ENCODE data around the gene EDEM1. TPM values are rescaled to one million over a fixed set of nuclear protein-coding genes. Genes with fewer than 3 reads are reported as not detected.

Gene EDEM1
- polyA plus RNA-seq, 1 of the 3 experiments (the other 2 are of a cell fraction) = 25.2 TPM

DNA sequence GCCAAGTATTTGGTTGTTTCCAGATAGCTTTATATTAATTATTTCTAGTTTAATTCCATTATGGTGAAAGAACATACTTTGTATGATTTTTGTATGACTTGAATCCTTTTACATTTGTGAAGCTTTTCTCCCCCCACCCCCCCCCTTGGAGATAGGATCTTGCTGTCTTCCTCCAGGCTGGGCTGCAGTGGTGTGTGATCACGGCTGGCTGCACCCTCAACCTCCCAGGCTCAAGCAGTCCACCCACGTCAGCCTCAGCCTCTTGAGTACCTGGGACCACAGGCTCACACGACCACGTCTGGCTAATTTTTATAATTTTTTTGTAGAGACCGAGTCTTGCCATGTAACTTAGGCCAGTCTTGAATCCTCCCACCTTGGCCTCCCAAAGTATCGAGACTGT lies 35.9 kb upstream of the EDEM1 start:
- 95% methylated on average over 6 of the region's 6 CpGs for WGBS (ENCODE audit: low lambda C conversion rate)
- ChIA-PET CTCF (interaction anchor here (0.8 kb wide), 1 partner anchor 21 kb away, joined by 4 read pairs; no protein-coding TSS in a partner anchor), POLR2A (no interaction called here)

DNA sequence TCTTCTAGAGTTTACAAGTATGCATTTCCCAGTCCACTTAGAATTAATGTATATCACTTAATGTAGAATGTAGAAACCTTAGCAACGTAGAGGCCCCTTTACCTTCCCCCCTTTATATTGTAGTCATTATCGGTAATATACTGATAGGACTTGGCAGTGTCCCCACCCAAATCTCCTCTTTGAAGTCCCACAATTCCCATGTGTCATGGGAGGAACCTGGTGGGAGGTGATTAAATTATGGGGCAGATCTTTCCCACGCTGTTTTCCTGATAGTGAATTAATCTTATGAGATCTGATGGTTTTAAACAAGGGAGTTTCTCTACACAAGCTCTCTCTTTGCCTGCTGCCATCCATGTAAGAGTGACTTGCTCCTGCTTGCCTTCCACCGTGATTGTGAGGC lies 34.4 kb upstream of the EDEM1 start:
- no peak overlapping the region for H2AFZ ChIP-seq (ENCODE audit: low read depth)
- no peak overlapping the region for H3K4me3 ChIP-seq (ENCODE audit: low read depth in 2 of 2, low read length in 1 of 2)
- ChIA-PET POLR2A (no interaction called here), CTCF (no interaction called here)
- H3K9me2 ChIP-seq = no peaks in the 10 kb centered on the region
- TF ChIP-seq, protein P1, sequence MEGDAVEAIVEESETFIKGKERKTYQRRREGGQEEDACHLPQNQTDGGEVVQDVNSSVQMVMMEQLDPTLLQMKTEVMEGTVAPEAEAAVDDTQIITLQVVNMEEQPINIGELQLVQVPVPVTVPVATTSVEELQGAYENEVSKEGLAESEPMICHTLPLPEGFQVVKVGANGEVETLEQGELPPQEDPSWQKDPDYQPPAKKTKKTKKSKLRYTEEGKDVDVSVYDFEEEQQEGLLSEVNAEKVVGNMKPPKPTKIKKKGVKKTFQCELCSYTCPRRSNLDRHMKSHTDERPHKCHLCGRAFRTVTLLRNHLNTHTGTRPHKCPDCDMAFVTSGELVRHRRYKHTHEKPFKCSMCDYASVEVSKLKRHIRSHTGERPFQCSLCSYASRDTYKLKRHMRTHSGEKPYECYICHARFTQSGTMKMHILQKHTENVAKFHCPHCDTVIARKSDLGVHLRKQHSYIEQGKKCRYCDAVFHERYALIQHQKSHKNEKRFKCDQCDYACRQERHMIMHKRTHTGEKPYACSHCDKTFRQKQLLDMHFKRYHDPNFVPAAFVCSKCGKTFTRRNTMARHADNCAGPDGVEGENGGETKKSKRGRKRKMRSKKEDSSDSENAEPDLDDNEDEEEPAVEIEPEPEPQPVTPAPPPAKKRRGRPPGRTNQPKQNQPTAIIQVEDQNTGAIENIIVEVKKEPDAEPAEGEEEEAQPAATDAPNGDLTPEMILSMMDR (IDR thresholded peaks at IDR 0.05) = no peak
- TF ChIP-seq NFIC (IDR thresholded peaks at IDR 0.05; ENCODE audit: borderline replicate concordance) (no peak), MEF2A (IDR thresholded peaks at IDR 0.05; ENCODE audit: borderline replicate concordance, low read depth) (no peak), TAF1 (IDR thresholded peaks at IDR 0.05; ENCODE audit: borderline replicate concordance, low read depth, low read length) (no peak), RXRA (IDR thresholded peaks at IDR 0.05; ENCODE audit: borderline replicate concordance, low read depth) (no peak), TCF12 (IDR thresholded peaks at IDR 0.05) (no peak), JUND (IDR thresholded peaks at IDR 0.05) (no peak), RCOR1 (IDR thresholded peaks at IDR 0.05; ENCODE audit: low read length) (no peak), MXI1 (IDR thresholded peaks at IDR 0.05; ENCODE audit: low read depth, low read length) (no peak)
- TF ChIP-seq, protein P2, sequence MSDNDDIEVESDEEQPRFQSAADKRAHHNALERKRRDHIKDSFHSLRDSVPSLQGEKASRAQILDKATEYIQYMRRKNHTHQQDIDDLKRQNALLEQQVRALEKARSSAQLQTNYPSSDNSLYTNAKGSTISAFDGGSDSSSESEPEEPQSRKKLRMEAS (IDR thresholded peaks at IDR 0.05; ENCODE audit: low read depth) = no peak
- TF ChIP-seq, protein P3, sequence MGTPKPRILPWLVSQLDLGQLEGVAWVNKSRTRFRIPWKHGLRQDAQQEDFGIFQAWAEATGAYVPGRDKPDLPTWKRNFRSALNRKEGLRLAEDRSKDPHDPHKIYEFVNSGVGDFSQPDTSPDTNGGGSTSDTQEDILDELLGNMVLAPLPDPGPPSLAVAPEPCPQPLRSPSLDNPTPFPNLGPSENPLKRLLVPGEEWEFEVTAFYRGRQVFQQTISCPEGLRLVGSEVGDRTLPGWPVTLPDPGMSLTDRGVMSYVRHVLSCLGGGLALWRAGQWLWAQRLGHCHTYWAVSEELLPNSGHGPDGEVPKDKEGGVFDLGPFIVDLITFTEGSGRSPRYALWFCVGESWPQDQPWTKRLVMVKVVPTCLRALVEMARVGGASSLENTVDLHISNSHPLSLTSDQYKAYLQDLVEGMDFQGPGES (IDR thresholded peaks at IDR 0.05; ENCODE audit: low read depth, low read length) = no peak
- TF ChIP-seq, protein P4, sequence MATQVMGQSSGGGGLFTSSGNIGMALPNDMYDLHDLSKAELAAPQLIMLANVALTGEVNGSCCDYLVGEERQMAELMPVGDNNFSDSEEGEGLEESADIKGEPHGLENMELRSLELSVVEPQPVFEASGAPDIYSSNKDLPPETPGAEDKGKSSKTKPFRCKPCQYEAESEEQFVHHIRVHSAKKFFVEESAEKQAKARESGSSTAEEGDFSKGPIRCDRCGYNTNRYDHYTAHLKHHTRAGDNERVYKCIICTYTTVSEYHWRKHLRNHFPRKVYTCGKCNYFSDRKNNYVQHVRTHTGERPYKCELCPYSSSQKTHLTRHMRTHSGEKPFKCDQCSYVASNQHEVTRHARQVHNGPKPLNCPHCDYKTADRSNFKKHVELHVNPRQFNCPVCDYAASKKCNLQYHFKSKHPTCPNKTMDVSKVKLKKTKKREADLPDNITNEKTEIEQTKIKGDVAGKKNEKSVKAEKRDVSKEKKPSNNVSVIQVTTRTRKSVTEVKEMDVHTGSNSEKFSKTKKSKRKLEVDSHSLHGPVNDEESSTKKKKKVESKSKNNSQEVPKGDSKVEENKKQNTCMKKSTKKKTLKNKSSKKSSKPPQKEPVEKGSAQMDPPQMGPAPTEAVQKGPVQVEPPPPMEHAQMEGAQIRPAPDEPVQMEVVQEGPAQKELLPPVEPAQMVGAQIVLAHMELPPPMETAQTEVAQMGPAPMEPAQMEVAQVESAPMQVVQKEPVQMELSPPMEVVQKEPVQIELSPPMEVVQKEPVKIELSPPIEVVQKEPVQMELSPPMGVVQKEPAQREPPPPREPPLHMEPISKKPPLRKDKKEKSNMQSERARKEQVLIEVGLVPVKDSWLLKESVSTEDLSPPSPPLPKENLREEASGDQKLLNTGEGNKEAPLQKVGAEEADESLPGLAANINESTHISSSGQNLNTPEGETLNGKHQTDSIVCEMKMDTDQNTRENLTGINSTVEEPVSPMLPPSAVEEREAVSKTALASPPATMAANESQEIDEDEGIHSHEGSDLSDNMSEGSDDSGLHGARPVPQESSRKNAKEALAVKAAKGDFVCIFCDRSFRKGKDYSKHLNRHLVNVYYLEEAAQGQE (IDR thresholded peaks at IDR 0.05; ENCODE audit: low read depth, low read length) = no peak
- TF ChIP-seq, protein P5, sequence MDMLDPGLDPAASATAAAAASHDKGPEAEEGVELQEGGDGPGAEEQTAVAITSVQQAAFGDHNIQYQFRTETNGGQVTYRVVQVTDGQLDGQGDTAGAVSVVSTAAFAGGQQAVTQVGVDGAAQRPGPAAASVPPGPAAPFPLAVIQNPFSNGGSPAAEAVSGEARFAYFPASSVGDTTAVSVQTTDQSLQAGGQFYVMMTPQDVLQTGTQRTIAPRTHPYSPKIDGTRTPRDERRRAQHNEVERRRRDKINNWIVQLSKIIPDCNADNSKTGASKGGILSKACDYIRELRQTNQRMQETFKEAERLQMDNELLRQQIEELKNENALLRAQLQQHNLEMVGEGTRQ (IDR thresholded peaks at IDR 0.05; ENCODE audit: borderline replicate concordance, low read depth, low read length) = no peak
- TF ChIP-seq, protein P6, sequence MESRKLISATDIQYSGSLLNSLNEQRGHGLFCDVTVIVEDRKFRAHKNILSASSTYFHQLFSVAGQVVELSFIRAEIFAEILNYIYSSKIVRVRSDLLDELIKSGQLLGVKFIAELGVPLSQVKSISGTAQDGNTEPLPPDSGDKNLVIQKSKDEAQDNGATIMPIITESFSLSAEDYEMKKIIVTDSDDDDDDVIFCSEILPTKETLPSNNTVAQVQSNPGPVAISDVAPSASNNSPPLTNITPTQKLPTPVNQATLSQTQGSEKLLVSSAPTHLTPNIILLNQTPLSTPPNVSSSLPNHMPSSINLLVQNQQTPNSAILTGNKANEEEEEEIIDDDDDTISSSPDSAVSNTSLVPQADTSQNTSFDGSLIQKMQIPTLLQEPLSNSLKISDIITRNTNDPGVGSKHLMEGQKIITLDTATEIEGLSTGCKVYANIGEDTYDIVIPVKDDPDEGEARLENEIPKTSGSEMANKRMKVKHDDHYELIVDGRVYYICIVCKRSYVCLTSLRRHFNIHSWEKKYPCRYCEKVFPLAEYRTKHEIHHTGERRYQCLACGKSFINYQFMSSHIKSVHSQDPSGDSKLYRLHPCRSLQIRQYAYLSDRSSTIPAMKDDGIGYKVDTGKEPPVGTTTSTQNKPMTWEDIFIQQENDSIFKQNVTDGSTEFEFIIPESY (IDR thresholded peaks at IDR 0.05; ENCODE audit: borderline replicate concordance, low read depth) = no peak
- WGBS (ENCODE audit: low lambda C conversion rate) = 94% methylated on average over 4 of the region's 4 CpGs
- H3K9me3 ChIP-seq = no peaks in the 10 kb centered on the region
- H3K36me3 ChIP-seq (replicated peaks in 1 of 2; ENCODE audit: control insufficient read depth in 1 of 2, insufficient read depth in 2 of 2, low read length in 1 of 2) = peaks cover 0 to 4% of the 10 kb centered on the region in 2 experiments
- no peaks in the 10 kb centered on the region for H3K27me3 ChIP-seq (ENCODE audit: insufficient read depth)
- no peak overlapping the region for H3K9ac ChIP-seq
- DNase-seq = no peak
- H3K79me2 ChIP-seq (ENCODE audit: insufficient read depth) = peaks cover 100% of the 10 kb centered on the region
- no peaks in the 10 kb centered on the region for H3F3A ChIP-seq (replicated peaks; ENCODE audit: insufficient read depth)
- H3K27ac ChIP-seq (ENCODE audit: low read depth in 2 of 2, low read length in 1 of 2) = no peak overlapping the region
- H3K4me1 ChIP-seq (ENCODE audit: control insufficient read depth in 1 of 2, insufficient read depth in 2 of 2, low read depth in 1 of 2, low read length in 1 of 2) = no peaks in the 10 kb centered on the region
- H4K20me1 ChIP-seq (ENCODE audit: insufficient read depth) = peaks cover 66% of the 10 kb centered on the region
- H3K4me2 ChIP-seq = no peak overlapping the region

More for the DNA sequence above, 35.9 kb upstream of the EDEM1 start:
- Histone ChIP-seq H3K36me3 (replicated peaks in 1 of 2; ENCODE audit: control insufficient read depth in 1 of 2, insufficient read depth in 2 of 2, low read length in 1 of 2) (peaks cover 0 to 4% of the 10 kb centered on the region in 2 experiments), H3K9me2 (no peaks in the 10 kb centered on the region), H3K4me3 (ENCODE audit: low read depth in 2 of 2, low read length in 1 of 2) (no peak overlapping the region), H3K27ac (ENCODE audit: low read depth in 2 of 2, low read length in 1 of 2) (no peak overlapping the region), H3F3A (replicated peaks; ENCODE audit: insufficient read depth) (no peaks in the 10 kb centered on the region), H3K27me3 (ENCODE audit: insufficient read depth) (no peaks in the 10 kb centered on the region), H3K9me3 (no peaks in the 10 kb centered on the region), H2AFZ (ENCODE audit: low read depth) (no peak overlapping the region), H3K9ac (no peak overlapping the region), H3K79me2 (ENCODE audit: insufficient read depth) (peaks cover 100% of the 10 kb centered on the region), H3K4me1 (ENCODE audit: control insufficient read depth in 1 of 2, insufficient read depth in 2 of 2, low read depth in 1 of 2, low read length in 1 of 2) (no peaks in the 10 kb centered on the region), H3K4me2 (no peak overlapping the region), H4K20me1 (ENCODE audit: insufficient read depth) (peaks cover 66% of the 10 kb centered on the region)
- DNase-seq = no peak
- no peak for TF ChIP-seq GABPA (IDR thresholded peaks at IDR 0.05; ENCODE audit: low read depth)

All from SK-N-SH (cell line).